Activated naive CD8-positive, alpha-beta T cell treated with anti-CD3 and anti-CD28 coated beads for 36 hours (primary cell): Measurements from ENCODE around the gene PLAAT2. TPM values are rescaled to one million over a fixed set of nuclear protein-coding genes. Genes with fewer than 3 reads are reported as not detected.
"Not testable (repeated sequence)": the region's sequence is repeated elsewhere in the genome, so short reads cannot be mapped to it uniquely, and the experiment has no call there.

ENCODE experiments used
- DNase-seq: peaks from one replicate; pipeline ENCODE4 v3.0.0; 2021
- H3K27ac Mint-ChIP-seq: one replicate; pipeline ENCODE4 v1.8.0; 2022; ENCODE audit warnings: mild to moderate bottlenecking, moderate library complexity, mixed read lengths
- H3K27me3 Mint-ChIP-seq: one replicate; pipeline ENCODE4 v1.8.0; 2022; ENCODE audit warnings: mild to moderate bottlenecking, mixed read lengths
- H3K36me3 Mint-ChIP-seq: one replicate; pipeline ENCODE4 v1.8.0; 2021; ENCODE audit warnings: mild to moderate bottlenecking, mixed read lengths
- H3K4me1 Mint-ChIP-seq: one replicate; pipeline ENCODE4 v1.8.0; 2021; ENCODE audit warnings: mixed read lengths
- H3K4me3 Mint-ChIP-seq: one replicate; pipeline ENCODE4 v1.8.0; 2022; ENCODE audit warnings: mild to moderate bottlenecking, moderate library complexity, mixed read lengths
- H3K9me3 Mint-ChIP-seq: one replicate; pipeline ENCODE4 v1.8.0; 2022; ENCODE audit warnings: mixed read lengths
- total RNA-seq, 2 experiments: library from RNA; stranded (reverse); gene quantifications; one replicate each; pipeline ENCODE4 v1.2.3, GENCODE V29; 2021

The PLAAT2 gene
- total RNA-seq, 2 experiments from 2014 or later, result 0.52 to 1.0 TPM

DNA sequence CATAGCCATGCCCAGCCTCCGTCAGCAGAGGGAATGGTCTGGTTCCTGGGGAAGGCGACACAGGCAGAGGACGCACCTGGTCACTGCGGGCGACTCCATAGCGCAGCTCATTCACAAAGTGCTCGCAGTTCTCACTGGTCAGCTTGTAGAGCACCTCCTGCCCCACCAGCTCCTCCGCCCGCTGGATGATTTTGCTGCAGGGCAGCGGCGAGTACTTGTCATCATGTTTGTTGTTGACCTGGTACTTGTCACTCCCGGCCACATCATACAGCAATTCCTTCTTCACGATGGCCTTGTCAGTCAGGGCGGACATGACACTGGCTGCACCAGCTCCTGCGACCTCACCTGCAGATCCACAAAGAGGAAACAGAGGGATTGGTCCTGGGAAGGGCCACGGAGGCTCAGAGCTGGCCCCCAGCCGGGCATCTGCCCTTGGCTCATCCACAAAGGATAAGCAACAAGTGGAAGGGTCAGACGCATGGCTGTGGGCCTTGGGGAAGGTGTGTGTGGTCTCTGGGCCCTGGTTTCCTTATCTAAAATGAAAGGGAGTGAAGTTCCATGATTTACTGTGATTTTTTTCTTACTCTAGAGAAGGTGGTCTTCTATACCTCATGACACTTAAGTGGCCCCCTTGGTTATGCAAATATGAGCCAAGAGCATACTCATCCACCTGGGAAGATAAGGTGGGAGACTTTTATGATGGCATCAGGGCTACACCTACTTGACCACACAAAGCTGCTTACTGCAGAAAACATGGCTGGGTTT lies 27.0 kb upstream of the PLAAT2 start:
- Mint-ChIP-seq H3K27me3 (no peaks in the 10 kb centered on the region), H3K9me3 (no peaks in the 10 kb centered on the region), H3K4me3 (no peak overlapping the region), H3K4me1 (no peaks in the 10 kb centered on the region), H3K36me3 (peaks cover 5% of the 10 kb centered on the region), H3K27ac (no peak overlapping the region)
- DNase-seq, result no peak

DNA sequence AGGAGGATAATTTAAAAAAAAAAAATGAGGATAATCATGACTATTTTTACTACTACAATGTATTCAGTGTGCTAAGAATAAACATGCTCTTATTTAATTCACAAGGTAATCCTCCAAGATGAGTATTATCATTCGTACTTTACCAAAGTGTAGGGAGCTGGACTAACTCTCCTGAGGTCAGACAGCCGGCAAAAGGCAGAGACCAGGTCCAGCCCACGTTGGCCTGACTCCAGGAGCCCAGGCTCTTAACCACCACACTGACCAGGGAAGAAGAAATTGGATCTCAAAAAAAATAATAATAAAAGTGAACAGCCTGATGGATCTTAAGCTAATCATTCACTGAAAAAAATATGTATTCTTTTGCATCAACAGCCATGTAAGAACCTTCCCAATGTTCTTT lies 25.8 kb upstream of the PLAAT2 start:
- Mint-ChIP-seq H3K27me3 (no peaks in the 10 kb centered on the region), H3K36me3 (peaks cover 5% of the 10 kb centered on the region), H3K27ac (no peak overlapping the region), H3K4me1 (no peaks in the 10 kb centered on the region), H3K9me3 (no peaks in the 10 kb centered on the region), H3K4me3 (no peak overlapping the region)
- no peak for DNase-seq

DNA sequence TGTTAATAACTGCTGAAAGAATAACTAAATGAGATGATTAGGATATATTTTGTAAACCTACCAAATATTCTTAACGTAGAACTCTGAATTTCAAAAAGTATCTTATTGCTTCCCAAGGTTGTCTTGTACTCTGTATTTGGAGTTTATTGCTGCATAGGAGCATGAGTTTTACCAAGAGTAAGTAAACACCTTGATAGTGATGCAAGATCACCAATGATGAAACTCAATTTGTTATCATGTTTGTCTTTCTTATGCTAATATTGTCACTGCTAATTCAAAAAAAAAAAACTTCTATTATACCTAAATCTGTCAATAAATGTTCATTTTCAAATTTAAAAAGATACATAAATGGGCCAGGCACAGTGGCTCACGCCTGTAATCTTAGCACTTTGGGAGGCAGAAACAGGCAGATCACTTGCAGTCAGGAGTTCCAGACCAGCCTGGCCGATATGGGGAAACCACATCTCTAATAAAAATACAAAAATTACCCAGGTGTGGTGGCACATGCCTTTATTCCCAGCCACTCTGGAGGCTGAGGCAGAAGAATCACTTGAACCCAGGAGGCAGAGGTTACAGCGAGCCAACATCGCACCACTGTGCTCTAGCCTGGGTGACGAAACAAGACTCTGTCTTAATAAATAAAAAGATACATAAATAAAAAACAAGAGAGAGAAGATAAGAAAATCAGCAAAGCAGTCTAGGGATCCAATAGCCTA lies 23.4 kb upstream of the PLAAT2 start:
- peaks cover 7% of the 10 kb centered on the region for H3K9me3 Mint-ChIP-seq
- H3K36me3 Mint-ChIP-seq, result peaks cover 15% of the 10 kb centered on the region
- H3K4me1 Mint-ChIP-seq, result peaks cover 12% of the 10 kb centered on the region

DNA sequence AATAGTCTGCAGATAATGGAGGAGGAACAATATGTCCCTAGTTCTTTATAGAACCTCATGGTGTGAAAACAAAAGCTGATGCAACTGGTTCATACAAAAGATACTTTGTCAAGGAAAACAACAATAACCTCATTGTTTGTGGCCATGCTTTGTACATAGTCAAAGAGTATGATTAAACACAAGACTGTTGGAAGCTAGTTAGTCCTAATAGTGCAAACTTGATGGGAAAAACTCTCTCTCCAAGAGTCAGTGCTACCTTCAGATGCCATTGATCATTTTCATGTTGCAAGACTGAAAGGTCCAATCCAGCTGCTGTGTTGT lies 20.1 kb upstream of the PLAAT2 start:
- H3K9me3 Mint-ChIP-seq, result peaks cover 21% of the 10 kb centered on the region
- H3K36me3 Mint-ChIP-seq, result peaks cover 23% of the 10 kb centered on the region
- H3K4me1 Mint-ChIP-seq, result peaks cover 12% of the 10 kb centered on the region
- DNase-seq, result no peak
- H3K27ac Mint-ChIP-seq, result no peak overlapping the region
- no peaks in the 10 kb centered on the region for H3K27me3 Mint-ChIP-seq
- no peak overlapping the region for H3K4me3 Mint-ChIP-seq

More for the DNA sequence above, 23.4 kb upstream of the PLAAT2 start:
- no peak for DNase-seq
- no peak overlapping the region for H3K4me3 Mint-ChIP-seq
- H3K27ac Mint-ChIP-seq, result no peak overlapping the region
- H3K27me3 Mint-ChIP-seq, result no peaks in the 10 kb centered on the region

DNA sequence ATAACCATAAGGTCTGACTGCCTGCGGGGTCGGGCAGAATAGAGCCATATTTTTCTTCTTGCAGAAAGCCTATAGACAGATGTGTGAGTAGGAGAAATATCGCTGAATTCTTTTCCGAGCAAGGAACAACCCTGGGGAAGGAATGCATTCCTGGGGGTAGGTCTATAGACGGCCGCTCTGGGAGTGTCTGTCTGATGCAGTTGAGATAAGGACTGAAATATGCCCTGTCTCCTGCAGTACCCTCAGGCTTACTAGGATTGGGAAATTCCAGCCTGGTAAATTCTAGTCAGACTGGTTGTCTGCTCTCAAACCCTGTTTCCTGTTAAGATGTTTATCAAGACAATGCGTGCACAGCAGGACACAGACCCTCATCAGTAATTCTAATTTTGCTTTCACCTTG lies 18.0 kb upstream of the PLAAT2 start:
- H3K9me3 Mint-ChIP-seq, result peaks cover 21% of the 10 kb centered on the region
- H3K4me3 Mint-ChIP-seq, H3K27ac Mint-ChIP-seq, DNase-seq, H3K27me3 Mint-ChIP-seq: not testable (repeated sequence)
- peaks cover 12% of the 10 kb centered on the region for H3K4me1 Mint-ChIP-seq
- peaks cover 23% of the 10 kb centered on the region for H3K36me3 Mint-ChIP-seq

DNA sequence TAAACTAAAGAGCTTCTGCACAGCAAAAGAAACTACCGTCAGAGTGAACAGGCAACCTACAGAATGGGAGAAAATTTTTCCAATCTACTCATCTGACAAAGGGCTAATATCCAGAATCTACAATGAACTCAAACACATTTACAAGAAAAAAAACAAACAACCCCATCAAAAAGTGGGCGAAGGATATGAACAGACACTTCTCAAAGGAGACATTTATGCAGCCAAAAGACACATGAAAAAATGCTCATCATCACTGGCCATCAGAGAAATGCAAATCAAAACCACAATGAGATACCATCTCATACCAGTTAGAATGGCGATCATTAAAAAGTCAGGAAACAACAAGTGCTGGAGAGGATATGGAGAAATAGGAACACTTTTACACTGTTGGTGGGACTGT lies 15.7 kb upstream of the PLAAT2 start:
- peaks cover 21% of the 10 kb centered on the region for H3K9me3 Mint-ChIP-seq
- not testable (repeated sequence) for H3K27ac Mint-ChIP-seq, DNase-seq, H3K27me3 Mint-ChIP-seq, H3K4me3 Mint-ChIP-seq
- H3K4me1 Mint-ChIP-seq, result peaks cover 25% of the 10 kb centered on the region
- peaks cover 23% of the 10 kb centered on the region for H3K36me3 Mint-ChIP-seq

DNA sequence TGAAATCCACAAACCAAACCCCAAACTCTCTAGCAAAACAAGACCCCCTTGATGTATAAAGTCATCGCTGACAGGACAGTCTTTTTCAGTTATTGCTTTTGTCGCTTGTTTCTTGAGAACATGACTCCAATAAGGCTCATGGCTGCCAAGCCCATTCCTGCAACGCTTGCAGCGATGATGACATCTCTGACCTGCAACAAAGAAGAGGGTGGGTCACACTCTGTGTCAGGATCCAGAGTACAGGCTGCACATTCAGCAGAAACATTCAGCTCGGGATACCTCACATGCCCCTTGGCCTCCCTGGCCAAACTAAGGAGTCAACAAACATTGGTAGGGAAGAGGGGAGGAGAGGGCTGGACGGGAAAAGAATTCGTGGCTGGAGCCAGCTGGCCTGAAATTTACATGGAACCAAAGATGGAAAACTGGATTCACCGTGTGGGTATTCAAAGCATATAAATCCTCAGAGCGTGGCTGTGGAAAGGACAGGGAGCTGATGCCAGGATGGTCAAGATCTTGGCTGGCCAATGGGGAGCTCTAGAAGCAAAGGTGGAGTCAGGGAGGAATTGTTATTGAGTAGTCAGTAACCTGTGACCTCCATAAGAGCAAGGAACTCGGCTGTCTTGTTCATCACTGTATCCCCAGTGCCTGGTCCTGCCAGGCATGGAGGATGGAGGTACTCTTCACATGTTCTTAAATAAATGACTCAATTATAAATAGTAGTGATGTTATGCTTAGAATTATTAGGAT lies 11.8 kb upstream of the PLAAT2 start:
- Mint-ChIP-seq H3K36me3 (peaks cover 3% of the 10 kb centered on the region), H3K9me3 (peaks cover 4% of the 10 kb centered on the region), H3K4me3 (peak overlapping the region; percentile 74), H3K27ac (peak overlapping the region; percentile 88), H3K4me1 (peaks cover 18% of the 10 kb centered on the region), H3K27me3 (no peaks in the 10 kb centered on the region)
- no peak for DNase-seq

DNA sequence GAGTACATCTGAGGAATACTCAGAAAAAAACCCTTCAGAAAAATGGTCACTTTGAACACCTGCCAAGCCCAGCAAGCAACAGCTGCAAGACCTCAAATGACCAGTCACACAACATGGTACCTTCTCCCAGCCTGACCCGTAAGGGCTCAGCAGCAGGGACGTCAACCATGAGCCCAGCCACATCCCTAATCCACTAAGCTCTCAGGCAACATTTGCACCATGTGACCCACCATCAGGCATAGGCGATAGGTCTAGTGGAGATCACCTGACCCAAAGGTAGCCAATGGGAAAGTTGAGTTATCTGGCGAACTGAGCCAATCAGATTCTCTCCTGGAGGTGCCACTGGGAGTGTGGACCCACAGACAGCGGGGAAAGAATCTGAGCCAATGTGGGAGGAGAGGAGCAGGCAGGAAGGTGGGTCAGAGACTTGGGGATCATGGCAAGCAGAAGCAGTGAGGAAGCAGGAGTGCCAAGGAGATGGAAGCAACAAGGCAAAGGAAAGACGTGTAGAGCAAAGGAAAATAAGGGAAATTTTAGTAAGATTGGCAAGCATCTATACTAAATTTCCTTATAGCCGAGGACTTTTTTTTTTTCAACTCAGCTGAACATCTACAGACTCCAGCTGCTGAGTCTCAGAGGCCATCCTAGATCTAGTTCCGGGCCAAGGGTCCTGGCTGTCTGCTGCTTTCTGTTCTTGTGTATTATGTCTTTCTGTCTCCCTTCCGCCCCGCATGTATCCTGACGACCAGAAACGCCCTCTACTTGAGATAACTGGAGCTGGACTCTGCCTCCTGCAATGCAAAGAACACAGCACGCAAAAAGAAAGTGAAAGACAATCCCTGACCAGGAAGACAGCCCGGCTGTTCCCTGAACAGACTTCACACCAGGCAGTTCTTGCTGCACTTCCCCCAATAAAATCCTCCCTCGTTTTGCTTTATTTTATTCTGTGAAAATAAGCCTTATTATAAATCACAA lies 11.0 kb upstream of the PLAAT2 start:
- peak overlapping the region; percentile 74 for H3K4me3 Mint-ChIP-seq
- peak; percentile 34 for DNase-seq
- H3K27me3 Mint-ChIP-seq, result no peaks in the 10 kb centered on the region
- peak overlapping the region; percentile 88 for H3K27ac Mint-ChIP-seq
- peaks cover 3% of the 10 kb centered on the region for H3K9me3 Mint-ChIP-seq
- peaks cover 3% of the 10 kb centered on the region for H3K36me3 Mint-ChIP-seq
- H3K4me1 Mint-ChIP-seq, result peaks cover 18% of the 10 kb centered on the region

DNA sequence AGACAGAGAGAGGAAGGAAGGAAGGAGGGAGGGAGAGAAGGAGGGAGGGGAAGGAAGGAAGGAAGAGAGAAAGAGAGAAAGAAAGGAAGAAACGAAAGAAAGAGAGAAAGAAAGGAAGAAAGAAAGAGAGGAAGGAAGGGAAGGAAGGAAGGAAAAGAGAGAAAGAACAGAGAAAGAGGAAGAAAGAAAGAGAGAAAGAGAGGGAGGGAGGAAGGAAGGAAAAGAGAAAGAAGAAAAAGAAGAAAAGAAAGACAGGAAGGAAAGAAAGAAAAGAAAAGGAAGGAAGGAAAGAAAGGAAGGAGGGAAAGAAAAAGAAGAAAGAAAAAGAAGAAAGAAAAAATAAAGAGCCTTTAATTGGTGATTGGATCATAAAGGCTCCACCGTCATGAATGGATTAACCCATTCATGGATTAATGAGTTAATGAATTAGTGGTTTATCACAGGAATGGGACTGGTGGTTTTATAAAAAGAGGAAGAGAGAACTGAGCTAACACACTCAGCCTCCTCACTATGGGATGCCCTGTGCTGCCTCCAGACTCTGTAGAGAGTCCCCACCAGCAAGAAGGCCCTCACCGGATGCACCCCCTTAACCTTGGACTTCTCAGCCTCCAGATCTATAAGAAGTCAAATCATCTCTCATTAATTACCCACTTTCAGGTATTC lies 9.0 kb upstream of the PLAAT2 start:
- H3K9me3 Mint-ChIP-seq, result no peaks in the 10 kb centered on the region
- H3K36me3 Mint-ChIP-seq, result no peaks in the 10 kb centered on the region
- DNase-seq, result no peak
- peaks cover 30% of the 10 kb centered on the region for H3K4me1 Mint-ChIP-seq
- no peaks in the 10 kb centered on the region for H3K27me3 Mint-ChIP-seq
- no peak overlapping the region for H3K4me3 Mint-ChIP-seq
- no peak overlapping the region for H3K27ac Mint-ChIP-seq

DNA sequence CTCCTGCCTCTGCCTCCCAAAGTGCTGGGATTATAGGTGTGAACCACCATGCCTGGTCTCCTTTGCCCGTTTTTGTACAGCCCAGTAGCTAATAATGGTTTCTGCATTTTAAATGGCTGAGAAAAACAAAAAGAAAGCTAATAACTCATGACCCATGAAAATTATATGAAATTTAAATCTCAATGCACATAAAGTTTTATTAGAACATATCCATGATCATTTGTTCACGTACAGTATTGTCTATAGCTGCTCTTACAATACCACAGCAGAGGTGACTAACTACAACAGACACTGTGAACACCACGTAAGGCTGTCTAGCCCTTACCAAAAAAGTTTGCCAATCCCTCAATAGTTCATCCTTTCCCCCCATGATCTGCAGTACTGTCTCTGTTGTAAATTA lies 6.4 kb upstream of the PLAAT2 start:
- no peak for DNase-seq
- Mint-ChIP-seq H3K9me3 (no peaks in the 10 kb centered on the region), H3K4me1 (peaks cover 39% of the 10 kb centered on the region), H3K27ac (no peak overlapping the region), H3K4me3 (no peak overlapping the region), H3K36me3 (no peaks in the 10 kb centered on the region), H3K27me3 (no peaks in the 10 kb centered on the region)

DNA sequence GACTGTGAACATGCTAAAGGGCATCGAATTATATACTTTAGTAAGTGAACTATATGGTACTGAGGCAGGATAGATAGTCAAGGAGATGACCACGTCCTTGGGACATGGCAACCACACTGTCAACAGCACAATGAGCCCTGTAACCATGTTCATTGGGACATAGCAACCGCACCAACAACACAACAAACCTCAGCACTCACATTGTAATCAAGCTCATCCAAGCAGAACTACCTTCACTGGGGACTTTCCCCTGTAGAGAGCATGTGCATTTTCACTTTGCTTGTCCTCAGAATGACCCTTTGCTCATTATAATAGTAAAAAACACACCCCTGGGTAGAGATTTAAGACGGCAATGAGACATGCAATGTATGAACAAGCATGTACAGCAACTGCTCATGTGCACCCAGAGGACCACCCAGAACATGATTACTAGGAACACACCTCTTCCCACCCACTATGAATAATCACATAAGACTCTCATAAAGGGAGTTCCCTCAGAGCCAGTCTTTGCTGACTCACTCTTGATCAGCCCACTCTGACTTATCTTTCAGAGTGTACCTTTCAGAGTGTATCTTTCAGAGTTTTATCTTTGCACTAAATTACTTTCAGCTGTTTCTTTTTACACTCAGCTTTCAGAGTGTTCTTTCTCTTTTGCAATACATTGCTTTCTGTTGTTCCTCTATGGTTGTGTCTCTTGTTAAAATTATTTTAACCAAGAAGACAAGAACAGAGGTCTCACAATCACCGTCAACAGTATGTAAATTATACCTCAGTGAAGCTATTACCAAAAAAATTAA lies 4.1 kb upstream of the PLAAT2 start:
- peak; percentile 57 for DNase-seq
- no peaks in the 10 kb centered on the region for H3K9me3 Mint-ChIP-seq
- H3K36me3 Mint-ChIP-seq, result no peaks in the 10 kb centered on the region

DNA sequence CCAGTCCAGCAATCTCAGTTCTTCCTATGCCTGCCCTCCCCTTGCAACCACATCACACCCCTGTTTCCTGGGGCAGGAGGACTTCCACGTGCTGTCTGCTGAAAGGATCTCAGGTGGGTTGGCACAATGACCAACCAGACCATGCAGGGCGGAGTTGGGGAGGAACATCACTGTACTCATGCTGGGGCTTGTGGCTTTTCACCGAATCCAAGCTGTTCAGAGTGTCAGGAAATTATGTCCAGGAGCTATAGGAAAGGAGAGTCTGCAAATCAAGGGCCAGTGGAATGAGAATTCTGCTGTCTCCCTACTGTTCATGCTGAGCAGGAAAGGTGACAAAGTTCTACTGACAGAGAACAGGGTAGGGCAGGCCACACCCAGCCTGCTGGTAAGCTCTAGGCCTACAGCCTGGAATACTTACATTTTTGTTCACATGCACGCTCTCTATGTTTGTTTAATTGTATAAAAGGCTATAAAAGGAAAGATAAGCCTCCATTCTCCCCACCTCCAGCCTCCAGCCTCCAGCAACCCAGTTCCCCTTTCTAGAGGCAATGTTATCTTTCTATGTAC lies 1.7 kb upstream of the PLAAT2 start:
- Mint-ChIP-seq H3K4me3 (no peak overlapping the region), H3K36me3 (no peaks in the 10 kb centered on the region)

More for the DNA sequence above, 4.1 kb upstream of the PLAAT2 start:
- Mint-ChIP-seq H3K27ac (peak overlapping the region; percentile 88), H3K4me3 (peak overlapping the region; percentile 57), H3K4me1 (peaks cover 41% of the 10 kb centered on the region), H3K27me3 (no peaks in the 10 kb centered on the region)

DNA sequence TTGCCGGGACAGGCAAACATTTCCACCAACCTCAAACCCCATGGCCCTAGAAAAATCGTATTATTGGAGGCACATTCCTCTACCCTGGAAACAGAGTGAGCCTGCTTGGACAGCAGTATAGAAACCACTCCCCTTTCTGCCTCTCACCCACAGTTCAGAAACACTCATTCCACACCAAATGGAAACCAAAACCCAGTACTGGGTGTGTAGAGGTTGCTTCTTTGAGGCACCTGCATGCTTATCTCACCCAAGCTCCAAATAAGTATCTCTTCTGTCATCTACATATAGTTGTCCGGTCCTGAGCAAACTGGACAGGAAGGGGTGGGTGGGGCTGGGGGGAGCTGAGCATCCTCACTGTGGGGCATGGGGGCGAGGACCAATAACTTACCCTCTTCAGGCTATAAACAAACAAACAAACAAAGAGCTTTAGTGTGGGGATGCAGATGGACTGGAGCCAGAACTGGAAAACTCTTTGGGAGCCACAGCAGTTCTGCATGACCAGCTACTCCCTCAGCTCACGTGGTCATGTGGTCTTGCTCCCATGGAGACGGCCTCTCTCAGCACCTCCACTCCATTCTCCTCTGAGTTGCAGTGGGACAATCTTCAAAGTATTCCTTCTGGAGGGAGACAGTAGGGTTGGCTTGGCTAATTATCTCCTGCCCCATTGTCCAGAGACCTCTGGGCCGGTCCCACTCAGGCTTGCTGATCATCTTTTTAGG lies 1.0 kb upstream of the PLAAT2 start:
- Mint-ChIP-seq H3K9me3 (no peaks in the 10 kb centered on the region), H3K27ac (peak overlapping the region; percentile 2), H3K4me1 (peaks cover 59% of the 10 kb centered on the region), H3K27me3 (no peaks in the 10 kb centered on the region), H3K4me3 (no peak overlapping the region), H3K36me3 (no peaks in the 10 kb centered on the region)
- peak; percentile 34 for DNase-seq

More for the DNA sequence above, 1.7 kb upstream of the PLAAT2 start:
- DNase-seq, result no peak
- H3K4me1 Mint-ChIP-seq, result peaks cover 57% of the 10 kb centered on the region
- no peaks in the 10 kb centered on the region for H3K27me3 Mint-ChIP-seq
- H3K9me3 Mint-ChIP-seq, result no peaks in the 10 kb centered on the region
- H3K27ac Mint-ChIP-seq, result no peak overlapping the region
